IPS-11a (cell line): ENCODE results near the gene MMP19.
A peak's percentile ranks its signal among the peaks of the same experiment; 100 is the strongest.
"Not testable (repeated sequence)": the region's sequence is repeated elsewhere in the genome, so short reads cannot be mapped to it uniquely, and the experiment has no call there.

Experiments
- H3K4me3 ChIP-seq: one replicate; pipeline ENCODE4 v1.5.1; 2013; ENCODE audit warnings: low read depth, low read length, control low read depth

MMP19 gene

GRCh38 chr12:55845361-55845760 lies 2.6 kb upstream of the MMP19 start:
- H3K4me3 ChIP-seq = no peak overlapping the region

- H3K4me3 ChIP-seq = no peak overlapping the region
These were observed 2.2 kb upstream of the MMP19 start for GRCh38 chr12:55844961-55845360.

GRCh38 chr12:55843431-55843830 lies 695 bp upstream of the MMP19 start:
- no peak overlapping the region for H3K4me3 ChIP-seq

- no peak overlapping the region for H3K4me3 ChIP-seq
These were observed 2.0 kb downstream of the MMP19 start for GRCh38 chr12:55840581-55841351.

- no peak overlapping the region for H3K4me3 ChIP-seq
These were observed 3.2 kb downstream of the MMP19 start for GRCh38 chr12:55839345-55840140.

- H3K4me3 ChIP-seq = no peak overlapping the region
These were observed 4.4 kb downstream of the MMP19 start for GRCh38 chr12:55838361-55838760.

GRCh38 chr12:55834400-55834799 lies 8.3 kb downstream of the MMP19 start:
- not testable (repeated sequence) for H3K4me3 ChIP-seq

GRCh38 chr12:55833056-55833455 lies 9.7 kb downstream of the MMP19 start:
- H3K4me3 ChIP-seq = no peak overlapping the region

- peak overlapping the region; percentile 94 for H3K4me3 ChIP-seq
These were observed 11.3 kb downstream of the MMP19 start for GRCh38 chr12:55831447-55831815.

- H3K4me3 ChIP-seq = peak overlapping the region; percentile 94
These were observed 11.9 kb downstream of the MMP19 start for GRCh38 chr12:55830601-55831446.

- peak overlapping the region; percentile 94 for H3K4me3 ChIP-seq
These were observed 12.7 kb downstream of the MMP19 start for GRCh38 chr12:55829967-55830600.

- no peak overlapping the region for H3K4me3 ChIP-seq
These were observed 14.4 kb downstream of the MMP19 start for GRCh38 chr12:55828357-55828756.

- H3K4me3 ChIP-seq = no peak overlapping the region
These were observed 14.9 kb downstream of the MMP19 start for GRCh38 chr12:55827806-55828205.

GRCh38 chr12:55824726-55825125 lies 18.0 kb downstream of the MMP19 start:
- no peak overlapping the region for H3K4me3 ChIP-seq

GRCh38 chr12:55823419-55823818 lies 19.3 kb downstream of the MMP19 start:
- H3K4me3 ChIP-seq = no peak overlapping the region

- no peak overlapping the region for H3K4me3 ChIP-seq
These were observed 20.5 kb downstream of the MMP19 start for GRCh38 chr12:55822228-55822627.

GRCh38 chr12:55820679-55821078 lies 22.1 kb downstream of the MMP19 start:
- H3K4me3 ChIP-seq = no peak overlapping the region

- no peak overlapping the region for H3K4me3 ChIP-seq
These were observed 23.9 kb downstream of the MMP19 start for GRCh38 chr12:55818886-55819285.

- H3K4me3 ChIP-seq = peak overlapping the region; percentile 100
These were observed 24.5 kb downstream of the MMP19 start for GRCh38 chr12:55818140-55818728.

GRCh38 chr12:55817345-55818139 lies 25.2 kb downstream of the MMP19 start, which contains the start of the genes ORMDL2 and SARNP:
Gene ORMDL2 (plus strand): TSS chr12:55818041. CDS start chr12:55819000, 959 bp downstream.
Gene SARNP (minus strand): TSS chr12:55817724. CDS start chr12:55817701, 23 bp downstream.
- H3K4me3 ChIP-seq = peak within 1 kb of the TSS; percentile 100
